ENCODE data around the gene SLC27A2. TPM values are rescaled to one million over a fixed set of nuclear protein-coding genes. Genes with fewer than 3 reads are reported as not detected.
"Not testable (repeated sequence)": the region's sequence is repeated elsewhere in the genome, so short reads cannot be mapped to it uniquely, and the experiment has no call there.

The SLC27A2 gene
- polyA plus RNA-seq (2013, experiment 1 of 2), result 2.9 TPM
- 1.3 TPM for polyA plus RNA-seq (2013, experiment 2 of 2)

- peak within 1 kb of the TSS; percentile 67 for H3K4me3 ChIP-seq (ENCODE audit: low read length)
- H3K27ac ChIP-seq (ENCODE audit: low read depth, low read length), result no peak within 1 kb of the TSS
- no peaks in the 10 kb centered on the region for H3K9me3 ChIP-seq (ENCODE audit: insufficient read depth, low read depth, low read length)
- no peaks in the 10 kb centered on the region for H3K36me3 ChIP-seq (ENCODE audit: insufficient read depth, low read length)
- peak within 1 kb of the TSS; percentile 69 for H3K9ac ChIP-seq (ENCODE audit: low read depth, low read length)
- peaks cover 46% of the 10 kb centered on the region for H3K27me3 ChIP-seq (ENCODE audit: insufficient read depth, low read length)
- 0 out of 2 replicates have a peak, but pooled peaks cover 4% of the 10 kb centered on the region for H3K4me1 ChIP-seq (ENCODE audit: insufficient read depth, low read length)
- 8% methylated on average over 17 of the region's 17 CpGs for WGBS
Measured at GRCh38 chr15:50181969-50182218, at the start of gene SLC27A2. Gene SLC27A2, plus strand, starts transcription at chr15:50182196. Its CDS starts 232 bp downstream, at chr15:50182428.

DNA sequence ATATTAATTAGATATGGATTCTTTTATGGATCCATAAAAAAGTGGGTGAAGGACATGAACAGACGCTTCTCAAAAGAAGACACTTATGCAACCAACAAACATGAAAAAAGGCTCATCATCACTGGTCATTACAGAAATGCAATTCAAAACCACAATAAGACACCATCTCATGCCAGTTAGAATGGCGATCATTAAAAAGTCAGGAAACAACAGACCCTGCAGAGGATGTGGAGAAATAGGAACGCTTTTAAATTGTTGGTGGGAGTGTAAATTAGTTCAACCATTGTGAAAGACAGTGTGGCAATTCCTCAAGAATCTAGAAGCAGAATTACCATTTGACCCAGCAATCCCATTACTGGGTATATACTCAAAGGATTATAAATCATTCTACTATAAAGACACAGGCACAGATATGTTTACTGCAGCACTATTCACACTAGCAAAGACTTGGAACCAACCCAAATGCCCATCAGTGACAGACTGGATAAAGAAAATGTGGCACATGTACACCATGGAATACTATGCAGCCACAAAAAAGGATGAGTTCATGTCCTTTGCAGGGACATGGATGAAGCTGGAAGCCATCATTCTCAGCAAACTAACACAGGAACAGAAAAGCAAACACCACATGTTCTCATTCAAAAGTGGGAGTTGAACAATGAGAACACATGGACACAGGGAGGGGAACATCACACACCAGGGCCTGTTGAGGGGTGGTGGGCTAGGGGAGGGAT lies 49.6 kb upstream of the SLC27A2 start:
- H3K9me3 ChIP-seq (ENCODE audit: insufficient read depth, low read depth, low read length); H3K4me1 ChIP-seq (ENCODE audit: insufficient read depth, low read length); H3K4me3 ChIP-seq (ENCODE audit: low read length); H3K27me3 ChIP-seq (ENCODE audit: insufficient read depth, low read length); H3K36me3 ChIP-seq (ENCODE audit: insufficient read depth, low read length); H3K9ac ChIP-seq (ENCODE audit: low read depth, low read length); H3K27ac ChIP-seq (ENCODE audit: low read depth, low read length): not testable (repeated sequence)
- 97% methylated on average over 3 of the region's 3 CpGs for WGBS

DNA sequence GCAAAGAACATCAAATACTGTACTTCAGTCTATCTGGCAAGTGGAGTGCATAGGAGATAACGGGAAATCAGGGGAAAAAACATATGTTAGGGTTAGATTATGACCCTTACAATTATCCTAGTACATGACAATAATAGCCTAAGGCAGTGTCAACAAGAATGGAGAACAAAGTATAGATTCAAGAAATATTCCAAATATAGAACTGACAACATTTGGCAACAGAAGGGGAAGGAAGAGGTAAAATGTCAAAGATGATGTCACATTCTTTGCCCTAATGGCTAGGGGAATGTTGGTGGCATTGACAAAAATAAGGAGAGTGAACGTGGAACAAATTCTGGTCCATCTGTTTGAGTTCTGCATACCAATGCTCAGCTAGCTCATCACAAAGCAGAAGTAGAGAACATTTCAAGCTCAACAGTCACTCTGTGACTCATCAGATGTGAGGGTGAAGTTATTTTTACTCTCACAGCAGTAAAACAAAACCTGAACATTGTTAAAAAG lies 47.4 kb upstream of the SLC27A2 start:
- Histone ChIP-seq H3K4me3 (ENCODE audit: low read length) (no peak overlapping the region), H3K9me3 (ENCODE audit: insufficient read depth, low read depth, low read length) (no peaks in the 10 kb centered on the region), H3K27ac (ENCODE audit: low read depth, low read length) (no peak overlapping the region), H3K36me3 (ENCODE audit: insufficient read depth, low read length) (no peaks in the 10 kb centered on the region), H3K4me1 (ENCODE audit: insufficient read depth, low read length) (no peaks in the 10 kb centered on the region), H3K9ac (ENCODE audit: low read depth, low read length) (no peak overlapping the region), H3K27me3 (ENCODE audit: insufficient read depth, low read length) (no peaks in the 10 kb centered on the region)
- 68% methylated on average over 1 of the region's 2 CpGs for WGBS

GRCh38 chr15:50135031-50135551 lies 46.9 kb upstream of the SLC27A2 start:
- no peak overlapping the region for H3K27ac ChIP-seq (ENCODE audit: low read depth, low read length)
- H3K4me3 ChIP-seq (ENCODE audit: low read length), result no peak overlapping the region
- 78% methylated on average over 5 of the region's 5 CpGs for WGBS

DNA sequence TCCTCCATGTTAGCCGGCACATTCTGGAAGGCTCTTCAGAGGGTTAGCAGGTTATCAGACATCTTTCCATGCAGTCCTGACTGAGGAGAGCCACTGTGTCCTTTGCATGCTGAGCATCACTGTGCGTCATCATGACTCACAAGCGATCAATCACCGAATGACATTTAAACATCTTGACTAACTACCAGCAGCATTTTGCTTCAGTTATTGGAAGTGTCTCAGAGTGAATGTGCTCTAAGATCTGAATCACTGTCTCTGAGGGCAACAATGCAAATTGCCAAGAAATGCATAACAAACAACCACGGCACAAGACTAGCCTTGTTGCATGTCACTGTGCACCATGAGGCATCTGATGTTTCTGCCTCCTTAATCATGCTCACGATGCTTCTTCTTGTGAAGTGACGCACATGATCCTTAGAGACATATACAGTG lies 44.6 kb upstream of the SLC27A2 start:
- H3K9me3 ChIP-seq (ENCODE audit: insufficient read depth, low read depth, low read length), result no peaks in the 10 kb centered on the region
- no peak overlapping the region for H3K4me3 ChIP-seq (ENCODE audit: low read length)
- H3K4me1 ChIP-seq (ENCODE audit: insufficient read depth, low read length), result no peaks in the 10 kb centered on the region
- H3K9ac ChIP-seq (ENCODE audit: low read depth, low read length), result no peak overlapping the region
- no peaks in the 10 kb centered on the region for H3K36me3 ChIP-seq (ENCODE audit: insufficient read depth, low read length)
- whole genome bisulfite sequencing, result 92% methylated on average over 7 of the region's 7 CpGs
- no peaks in the 10 kb centered on the region for H3K27me3 ChIP-seq (ENCODE audit: insufficient read depth, low read length)
- H3K27ac ChIP-seq (ENCODE audit: low read depth, low read length), result no peak overlapping the region

More at GRCh38 chr15:50135031-50135551, 46.9 kb upstream of the SLC27A2 start:
- no peaks in the 10 kb centered on the region for H3K4me1 ChIP-seq (ENCODE audit: insufficient read depth, low read length)
- H3K9me3 ChIP-seq (ENCODE audit: insufficient read depth, low read depth, low read length), result no peaks in the 10 kb centered on the region
- no peak overlapping the region for H3K9ac ChIP-seq (ENCODE audit: low read depth, low read length)
- no peaks in the 10 kb centered on the region for H3K36me3 ChIP-seq (ENCODE audit: insufficient read depth, low read length)
- no peaks in the 10 kb centered on the region for H3K27me3 ChIP-seq (ENCODE audit: insufficient read depth, low read length)

- WGBS, result 82% methylated on average over 2 of the region's 2 CpGs
- no peak overlapping the region for H3K9ac ChIP-seq (ENCODE audit: low read depth, low read length)
- no peaks in the 10 kb centered on the region for H3K36me3 ChIP-seq (ENCODE audit: insufficient read depth, low read length)
Measured at GRCh38 chr15:50137893-50138292, 44.1 kb upstream of the SLC27A2 start.

DNA sequence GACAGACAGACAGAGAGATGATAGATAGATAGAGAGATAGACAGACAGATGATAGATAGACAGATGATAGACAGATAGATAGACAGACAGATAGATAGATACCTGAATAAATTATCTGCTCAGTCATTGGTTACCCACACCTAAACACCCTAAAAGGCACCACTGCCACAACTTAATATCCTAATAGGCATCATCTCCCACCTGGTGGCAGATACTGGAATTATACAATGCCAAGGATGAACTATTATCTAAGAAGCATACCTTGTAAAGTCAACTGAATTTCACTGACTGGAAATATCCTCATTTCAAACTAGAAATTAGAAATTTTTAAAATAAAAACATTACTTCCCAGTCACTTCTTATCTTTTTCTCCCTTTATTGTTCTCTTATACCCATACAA lies 43.6 kb upstream of the SLC27A2 start:
- H3K27ac ChIP-seq (ENCODE audit: low read depth, low read length), result no peak overlapping the region
- no peaks in the 10 kb centered on the region for H3K9me3 ChIP-seq (ENCODE audit: insufficient read depth, low read depth, low read length)
- no peak overlapping the region for H3K4me3 ChIP-seq (ENCODE audit: low read length)
- no peaks in the 10 kb centered on the region for H3K27me3 ChIP-seq (ENCODE audit: insufficient read depth, low read length)
- H3K9ac ChIP-seq (ENCODE audit: low read depth, low read length), result no peak overlapping the region
- H3K4me1 ChIP-seq (ENCODE audit: insufficient read depth, low read length), result no peaks in the 10 kb centered on the region
- H3K36me3 ChIP-seq (ENCODE audit: insufficient read depth, low read length), result no peaks in the 10 kb centered on the region

More at GRCh38 chr15:50137893-50138292, 44.1 kb upstream of the SLC27A2 start:
- no peaks in the 10 kb centered on the region for H3K27me3 ChIP-seq (ENCODE audit: insufficient read depth, low read length)
- no peaks in the 10 kb centered on the region for H3K4me1 ChIP-seq (ENCODE audit: insufficient read depth, low read length)
- no peak overlapping the region for H3K27ac ChIP-seq (ENCODE audit: low read depth, low read length)
- no peak overlapping the region for H3K4me3 ChIP-seq (ENCODE audit: low read length)
- no peaks in the 10 kb centered on the region for H3K9me3 ChIP-seq (ENCODE audit: insufficient read depth, low read depth, low read length)

GRCh38 chr15:50140098-50140497 lies 41.9 kb upstream of the SLC27A2 start:
- no peak overlapping the region for H3K9ac ChIP-seq (ENCODE audit: low read depth, low read length)
- WGBS, result no CpG with 5 or more reads among the region's 1 CpG
- H3K27me3 ChIP-seq (ENCODE audit: insufficient read depth, low read length), result no peaks in the 10 kb centered on the region
- H3K4me1 ChIP-seq (ENCODE audit: insufficient read depth, low read length), result peaks cover 5% of the 10 kb centered on the region; the same call in 1 of the 2 replicates
- H3K27ac ChIP-seq (ENCODE audit: low read depth, low read length), result no peak overlapping the region
- no peaks in the 10 kb centered on the region for H3K9me3 ChIP-seq (ENCODE audit: insufficient read depth, low read depth, low read length)
- H3K4me3 ChIP-seq (ENCODE audit: low read length), result no peak overlapping the region
- no peaks in the 10 kb centered on the region for H3K36me3 ChIP-seq (ENCODE audit: insufficient read depth, low read length)

DNA sequence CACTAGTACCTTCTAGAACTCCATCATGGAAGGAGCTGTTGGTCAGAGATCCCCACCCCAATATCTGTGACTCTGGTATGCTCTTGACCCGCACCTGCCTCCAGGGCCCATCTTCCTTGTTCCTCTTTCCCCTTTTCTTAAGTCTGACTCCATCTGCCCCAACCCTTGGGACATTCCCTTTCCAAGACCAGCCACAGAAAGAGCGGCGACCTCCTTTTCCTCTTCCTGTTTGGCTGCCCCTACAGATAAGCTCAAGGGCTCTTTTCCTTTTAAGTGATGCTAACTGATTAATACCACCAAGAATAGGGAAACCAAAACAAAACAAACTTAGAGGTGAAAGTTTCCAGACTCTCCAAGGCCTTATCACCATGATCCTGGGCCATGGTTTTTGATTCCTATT lies 41.0 kb upstream of the SLC27A2 start:
- no peak overlapping the region for H3K9ac ChIP-seq (ENCODE audit: low read depth, low read length)
- H3K27ac ChIP-seq (ENCODE audit: low read depth, low read length), result no peak overlapping the region
- H3K9me3 ChIP-seq (ENCODE audit: insufficient read depth, low read depth, low read length), result no peaks in the 10 kb centered on the region
- no peak overlapping the region for H3K4me3 ChIP-seq (ENCODE audit: low read length)
- H3K36me3 ChIP-seq (ENCODE audit: insufficient read depth, low read length), result no peaks in the 10 kb centered on the region
- peaks cover 7% of the 10 kb centered on the region; the same call in 1 of the 2 replicates for H3K4me1 ChIP-seq (ENCODE audit: insufficient read depth, low read length)
- WGBS, result 91% methylated on average over 3 of the region's 3 CpGs
- no peaks in the 10 kb centered on the region for H3K27me3 ChIP-seq (ENCODE audit: insufficient read depth, low read length)

- Histone ChIP-seq H3K4me3 (ENCODE audit: low read length) (no peak overlapping the region), H3K9ac (ENCODE audit: low read depth, low read length) (no peak overlapping the region), H3K27ac (ENCODE audit: low read depth, low read length) (no peak overlapping the region), H3K36me3 (ENCODE audit: insufficient read depth, low read length) (no peaks in the 10 kb centered on the region), H3K9me3 (ENCODE audit: insufficient read depth, low read depth, low read length) (no peaks in the 10 kb centered on the region), H3K4me1 (ENCODE audit: insufficient read depth, low read length) (peaks cover 7% of the 10 kb centered on the region; the same call in 1 of the 2 replicates), H3K27me3 (ENCODE audit: insufficient read depth, low read length) (no peaks in the 10 kb centered on the region)
- WGBS, result 84% methylated on average over 5 of the region's 5 CpGs
Measured at GRCh38 chr15:50141856-50142255, 40.1 kb upstream of the SLC27A2 start.

DNA sequence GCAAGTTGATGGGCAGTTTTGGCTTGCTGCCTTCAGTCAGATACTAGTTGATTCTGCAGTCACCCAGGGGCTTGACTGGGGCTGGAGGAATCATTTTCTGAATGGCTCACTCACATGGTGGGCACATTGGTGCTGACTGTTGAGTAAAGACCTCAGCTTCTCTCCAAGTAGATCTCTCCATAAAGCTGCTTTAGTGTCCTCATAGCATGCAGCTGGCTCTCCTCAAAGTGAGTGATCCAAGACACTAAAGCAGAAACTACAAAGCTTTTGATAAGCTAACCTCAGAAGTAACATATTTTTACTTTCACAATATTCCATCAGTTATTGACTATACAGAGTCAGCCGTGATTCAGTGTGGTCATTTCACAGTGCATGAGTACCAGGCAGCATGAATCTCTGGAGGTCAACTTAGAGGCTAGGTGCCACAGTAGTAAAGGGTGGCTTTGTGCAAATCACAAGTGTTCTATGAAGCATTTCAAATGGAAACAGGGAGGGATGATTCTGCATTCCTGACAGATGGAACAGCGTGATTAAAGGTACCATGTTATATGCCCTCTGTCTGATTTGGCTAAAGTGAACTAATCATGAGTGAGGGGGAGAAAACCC lies 38.6 kb upstream of the SLC27A2 start:
- no peak overlapping the region for H3K4me3 ChIP-seq (ENCODE audit: low read length)
- H3K9ac ChIP-seq (ENCODE audit: low read depth, low read length), result no peak overlapping the region
- H3K9me3 ChIP-seq (ENCODE audit: insufficient read depth, low read depth, low read length), result no peaks in the 10 kb centered on the region
- H3K27ac ChIP-seq (ENCODE audit: low read depth, low read length), result no peak overlapping the region
- H3K27me3 ChIP-seq (ENCODE audit: insufficient read depth, low read length), result no peaks in the 10 kb centered on the region
- peaks cover 7% of the 10 kb centered on the region; the same call in 1 of the 2 replicates for H3K4me1 ChIP-seq (ENCODE audit: insufficient read depth, low read length)
- H3K36me3 ChIP-seq (ENCODE audit: insufficient read depth, low read length), result no peaks in the 10 kb centered on the region
- 94% methylated on average over 2 of the region's 2 CpGs for WGBS
